Activated CD8-positive, alpha-beta memory T cell treated with anti-CD3 and anti-CD28 coated beads for 48 hours (primary cell): ENCODE measurements around the gene GLRA2.

Experiments used
- DNase-seq, 3 experiments: peaks; one replicate each; pipeline ENCODE4 v3.0.0-alpha.2; 2020; ENCODE audit warnings: low read depth in 2 of 3, low spot score in 2 of 3

GLRA2 gene

DNA sequence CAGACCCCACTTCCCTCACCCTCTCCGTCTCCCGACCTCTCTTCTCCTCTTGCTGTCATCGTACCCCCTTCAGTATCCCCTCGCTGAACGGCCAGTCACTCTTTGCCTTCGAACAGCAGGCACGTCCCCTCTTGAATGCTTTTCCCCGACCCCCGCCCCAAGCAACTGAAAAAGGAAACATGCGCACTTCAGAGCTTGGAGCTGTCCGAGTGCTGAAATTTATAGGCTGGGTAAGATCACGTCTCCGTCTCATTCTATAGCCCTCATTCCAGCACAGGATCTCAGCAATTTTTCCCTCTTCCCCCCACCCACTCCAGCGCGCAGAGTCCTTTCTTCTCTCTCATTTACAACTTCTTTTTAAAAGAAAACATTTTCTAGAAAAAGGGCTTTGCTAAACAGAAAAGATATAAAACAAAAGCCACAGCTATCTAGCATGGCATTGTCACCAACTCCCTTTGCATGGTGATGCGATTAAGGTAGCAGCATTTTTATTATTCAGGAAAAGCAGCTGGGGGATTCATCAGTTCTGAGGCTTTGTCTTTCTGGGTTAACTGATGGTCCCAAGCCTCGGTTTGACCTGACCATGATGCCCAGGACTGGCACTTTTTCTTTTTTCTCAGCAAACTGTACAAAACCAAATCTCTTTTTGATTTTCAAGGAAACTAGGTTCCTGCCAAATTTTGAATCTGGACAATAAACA, at the start of gene GLRA2:
TSS of gene GLRA2 (plus strand) at position 247 of the 700 bp plus-strand sequence. CDS start 522 bp downstream, outside the sequence.
- DNase-seq: no peak

DNA sequence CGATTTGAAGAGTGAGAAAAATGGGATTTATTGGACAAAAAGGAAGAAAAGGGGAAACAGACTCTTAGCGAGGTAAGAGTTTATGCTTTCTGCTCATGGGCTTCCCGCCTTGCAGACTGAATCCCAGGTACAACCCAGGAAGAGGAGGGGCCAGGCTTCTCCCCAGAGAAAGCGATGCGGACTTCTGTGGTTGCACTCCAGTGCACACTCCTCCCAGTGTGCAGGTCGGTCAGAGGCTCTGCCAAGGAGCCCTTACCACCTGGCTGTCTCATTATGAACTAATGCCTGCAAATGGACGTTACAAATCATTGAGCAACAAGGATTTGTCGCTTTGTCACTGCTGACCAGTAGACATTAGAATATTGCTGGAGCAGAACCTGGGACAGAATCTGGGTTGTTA, 39.9 kb upstream of the GLRA2 start:
- no peak for DNase-seq

DNA sequence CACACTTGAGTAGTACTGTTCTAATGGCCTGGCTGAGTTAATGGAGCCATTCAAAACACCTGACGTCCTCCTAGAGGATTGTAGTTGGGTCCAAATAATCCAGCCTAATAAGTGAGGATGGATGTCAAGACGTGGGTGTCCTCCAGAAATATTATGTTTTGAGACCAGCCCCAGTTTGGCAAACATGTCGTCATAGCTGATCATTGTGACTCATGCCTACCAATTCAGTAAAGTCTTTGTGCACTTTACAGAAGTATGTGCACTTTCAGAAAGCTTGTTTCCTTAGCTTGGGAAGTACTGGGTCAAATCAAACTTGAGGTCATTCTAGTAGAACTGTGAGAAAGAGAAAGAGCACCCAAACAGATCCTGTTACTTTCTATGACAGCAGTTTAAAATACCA, 37.6 kb upstream of the GLRA2 start:
- DNase-seq: no peak

DNA sequence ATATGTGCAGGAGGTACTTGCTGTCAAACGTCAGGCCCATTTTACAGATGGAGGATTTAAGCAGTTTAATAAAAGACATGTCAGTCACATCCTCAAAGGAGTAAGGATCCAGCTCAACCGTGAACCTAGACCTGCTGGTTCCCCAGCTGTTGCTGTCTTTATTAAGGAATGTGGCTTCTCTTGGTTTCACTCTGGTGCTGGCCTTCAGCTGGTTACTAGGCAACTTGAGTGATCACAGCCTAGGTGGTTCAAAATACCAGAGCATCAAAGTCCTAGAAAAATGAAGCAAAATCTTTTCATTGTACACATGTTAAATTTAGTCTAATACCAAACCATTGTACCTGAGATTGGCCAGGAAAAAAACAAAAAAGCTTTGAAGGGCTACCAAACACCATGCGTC, 32.7 kb upstream of the GLRA2 start:
- no peak for DNase-seq

DNA sequence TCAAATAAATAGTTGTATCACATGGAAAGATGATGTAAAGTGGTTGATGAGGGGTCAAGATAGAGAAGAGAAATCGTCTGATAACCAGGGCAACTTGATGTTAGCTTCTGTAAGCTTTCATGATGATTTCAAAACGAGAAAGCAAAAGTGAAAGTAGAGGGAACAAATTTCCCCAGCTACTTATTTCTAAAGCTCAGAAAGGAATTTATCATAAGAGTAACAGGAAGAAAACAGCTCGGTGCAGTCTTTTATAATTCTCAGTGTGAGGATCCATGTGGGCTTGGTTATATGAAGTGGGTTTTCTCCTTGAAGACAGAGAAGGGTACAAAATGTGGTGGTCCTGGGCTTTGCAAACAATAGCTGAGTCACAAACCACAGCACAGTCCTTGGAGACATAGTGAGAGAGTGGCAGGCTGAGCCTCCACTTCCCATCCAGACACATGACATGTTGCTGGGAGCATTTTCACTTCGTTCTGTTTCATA, 32.1 kb upstream of the GLRA2 start:
- DNase-seq: no peak

DNA sequence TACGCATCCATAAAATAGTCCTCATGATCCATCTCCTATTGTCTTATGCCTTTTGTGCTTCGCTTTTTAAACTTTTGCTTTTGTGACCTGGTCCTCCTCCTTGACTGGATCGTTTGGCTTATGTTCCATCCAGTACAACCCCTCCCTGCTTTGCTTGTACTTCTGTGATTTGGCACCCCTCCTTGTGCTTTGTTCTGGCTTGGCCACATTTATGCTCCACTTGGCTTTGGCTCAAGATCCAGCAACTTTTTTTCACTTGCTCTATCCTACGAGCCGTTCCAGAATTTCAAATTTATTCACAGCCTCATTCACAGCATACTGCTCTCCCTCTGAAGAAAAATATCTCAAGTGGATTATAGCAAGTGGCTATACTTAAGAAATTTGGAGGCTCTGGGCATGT, 28.0 kb upstream of the GLRA2 start:
- DNase-seq: no peak

DNA sequence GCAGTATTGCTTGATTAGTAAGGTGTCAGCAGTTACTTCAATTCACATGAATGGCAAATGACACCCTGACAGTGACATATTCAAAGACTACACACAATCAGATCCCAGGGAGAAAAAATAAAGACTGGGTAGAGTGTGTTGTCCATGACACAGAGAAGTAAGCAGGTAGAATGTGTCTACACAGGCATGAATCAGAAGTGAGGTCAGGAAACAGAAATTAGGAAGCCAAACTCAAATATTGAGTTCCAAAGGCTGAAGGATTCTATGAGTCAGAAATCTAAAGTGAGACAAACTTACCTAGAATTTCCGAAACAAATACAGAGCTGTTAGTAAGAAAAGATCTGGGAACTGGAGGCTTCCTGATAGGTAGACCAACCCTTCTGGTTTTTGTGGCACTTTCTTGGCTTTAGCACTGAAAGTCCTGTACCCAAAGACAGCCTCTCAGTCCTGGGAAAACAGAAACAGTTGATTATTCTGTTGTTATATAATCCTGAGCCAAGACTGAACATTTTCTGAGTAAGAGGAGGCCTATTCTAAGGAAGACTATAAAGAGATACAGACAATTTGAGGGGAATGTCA, 24.3 kb upstream of the GLRA2 start:
- no peak for DNase-seq

DNA sequence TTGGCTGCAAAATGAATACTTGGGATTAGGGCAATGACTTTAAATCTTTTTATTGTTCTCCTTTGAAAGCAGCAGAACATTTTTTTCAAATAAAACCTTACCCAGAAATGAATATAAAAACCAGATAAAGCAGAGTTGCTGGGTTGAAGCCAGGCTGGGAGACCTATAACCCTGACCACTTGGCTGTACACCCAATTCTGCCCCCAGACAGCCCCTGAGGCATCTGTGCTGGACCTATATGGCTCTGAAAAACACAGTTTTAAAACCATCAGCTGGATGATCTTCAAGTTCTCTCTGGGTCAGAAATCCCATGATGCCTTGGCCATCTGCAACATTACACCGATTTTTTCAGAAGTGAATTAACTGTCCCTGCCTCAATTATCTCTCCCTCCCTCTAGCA, 23.7 kb upstream of the GLRA2 start:
- no peak for DNase-seq

DNA sequence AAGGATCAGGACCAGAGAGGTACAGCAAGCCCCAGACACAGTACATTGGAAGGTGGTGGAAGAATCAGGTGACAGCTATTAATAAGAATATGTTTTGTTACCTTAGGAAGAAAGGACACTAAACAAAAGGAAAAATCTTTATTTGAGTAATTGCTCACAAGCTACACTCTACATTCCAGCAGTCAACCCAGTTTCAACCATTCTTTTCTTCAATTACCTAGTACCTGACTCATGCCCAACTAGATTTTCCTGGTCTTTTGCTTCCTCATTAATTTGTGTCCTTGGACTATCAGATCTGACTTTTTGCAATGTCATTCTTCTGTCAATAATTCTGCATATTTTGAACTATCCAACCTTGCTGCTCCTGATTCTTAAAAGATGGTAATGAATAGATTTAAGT, 22.5 kb upstream of the GLRA2 start:
- no peak for DNase-seq

DNA sequence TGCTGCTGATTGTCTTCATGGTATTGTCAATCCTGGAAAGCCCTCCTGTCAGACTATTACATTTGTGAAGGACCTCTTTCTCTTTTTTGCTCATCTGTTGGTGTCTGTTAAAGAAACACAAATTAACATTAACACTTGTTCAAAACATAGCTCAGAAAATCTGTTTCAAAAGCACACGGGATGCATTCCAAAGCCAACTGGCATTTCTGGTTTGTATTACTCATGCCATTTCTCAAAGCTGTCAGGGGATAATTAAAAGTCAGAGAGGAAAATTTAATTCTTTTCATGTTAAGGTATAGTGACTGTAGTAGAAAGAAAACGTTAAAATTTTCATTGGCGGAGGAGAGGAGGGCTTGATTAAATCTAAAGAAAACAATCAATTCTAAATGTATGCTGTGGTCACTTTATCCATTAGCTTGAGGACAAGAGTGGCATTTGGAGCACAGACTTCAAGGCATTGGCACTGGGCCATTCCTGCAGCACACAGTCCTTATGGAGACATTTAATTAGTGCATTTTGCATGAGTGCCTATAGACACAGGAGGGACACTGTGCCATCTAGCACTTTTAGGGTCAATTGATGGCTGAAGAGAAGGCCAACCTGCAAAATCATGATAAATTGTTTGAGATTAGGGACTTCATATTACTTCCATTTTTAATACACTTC, 21.2 kb upstream of the GLRA2 start:
- DNase-seq: no peak

DNA sequence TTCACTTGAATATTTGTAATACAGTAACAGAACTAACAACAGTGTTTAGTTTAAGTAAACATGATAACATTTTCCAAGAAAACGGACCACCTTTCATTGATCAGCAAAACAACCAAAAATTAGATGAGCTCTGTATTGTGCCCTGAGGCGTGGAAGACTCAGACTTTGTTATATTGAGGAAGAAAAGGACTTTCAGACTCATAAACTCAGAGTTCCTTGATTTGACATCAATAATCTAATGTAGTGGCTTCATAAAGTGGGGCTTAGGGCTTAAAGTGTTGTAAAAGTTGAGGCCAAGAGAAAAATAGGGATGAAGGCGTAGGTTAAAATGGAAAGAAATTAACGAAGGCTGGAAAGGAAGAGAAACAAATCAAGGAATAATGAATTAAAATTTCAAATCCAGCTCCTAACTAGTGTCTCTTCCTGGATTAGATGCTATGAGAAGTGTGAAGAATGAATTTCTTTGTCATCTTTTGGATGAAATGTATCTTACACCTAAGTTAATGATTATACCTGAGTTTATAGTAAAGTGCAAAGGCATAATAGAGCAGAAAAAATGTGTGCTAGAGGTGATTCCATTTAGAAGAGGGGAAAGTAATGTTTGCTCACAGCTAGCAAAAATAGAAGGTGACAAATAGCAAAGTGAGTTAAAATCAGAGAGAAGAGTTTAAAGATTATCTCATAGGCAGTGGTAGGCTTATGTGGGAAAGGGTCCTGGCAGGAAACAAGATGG, 19.8 kb upstream of the GLRA2 start:
- DNase-seq: no peak

DNA sequence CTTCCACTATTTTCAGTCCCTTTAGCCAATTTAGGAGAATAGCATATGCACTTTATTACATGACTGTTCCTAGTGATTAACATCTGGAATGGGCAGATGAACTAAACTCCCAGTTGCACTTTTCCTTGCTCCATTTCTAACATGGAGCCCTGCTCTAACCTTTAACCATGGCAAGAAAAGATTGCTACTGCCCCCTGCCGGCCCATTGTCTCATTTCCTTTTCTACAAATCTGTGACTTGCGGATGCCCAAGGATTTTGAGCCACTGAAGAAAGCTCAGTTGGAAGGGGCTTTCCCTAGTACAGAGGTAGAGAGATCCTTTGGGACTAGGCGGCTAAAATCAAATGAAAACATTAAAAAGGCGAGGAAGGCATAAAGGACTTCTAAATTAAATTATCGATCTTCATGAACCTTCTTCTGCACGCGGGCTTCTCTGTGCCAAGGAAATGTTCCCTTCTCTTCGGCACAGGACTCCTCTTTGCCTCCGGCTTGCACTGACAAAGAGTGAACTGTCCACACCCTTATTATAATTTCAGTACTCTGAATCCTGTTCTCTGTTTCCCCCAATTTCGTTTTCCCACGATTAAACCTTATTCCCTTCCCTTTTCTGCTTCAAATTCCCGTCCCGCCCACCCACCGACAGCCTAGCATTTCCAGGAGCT, 577 bp upstream of the GLRA2 start:
- DNase-seq: peak; percentile 3 to 28 (median 21)

DNA sequence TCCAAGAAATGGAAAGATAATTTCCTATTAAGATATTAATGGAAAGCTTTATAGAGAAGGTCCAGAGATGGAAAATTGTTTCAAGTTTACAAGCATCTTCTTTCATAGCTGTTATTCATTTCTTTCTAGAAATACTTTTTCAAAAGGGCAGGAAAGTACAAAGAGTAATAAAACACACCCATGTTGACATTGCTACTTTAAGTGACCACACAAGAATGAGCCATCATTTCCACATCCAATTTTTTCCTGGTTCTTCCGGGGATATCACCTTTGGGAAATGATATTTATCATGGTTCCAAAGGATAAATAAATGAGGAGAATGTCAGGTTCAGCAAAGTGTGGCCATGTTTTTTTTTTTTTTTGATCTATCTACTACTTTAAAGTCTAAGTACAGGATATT, 4.5 kb downstream of the GLRA2 start:
- no peak for DNase-seq

DNA sequence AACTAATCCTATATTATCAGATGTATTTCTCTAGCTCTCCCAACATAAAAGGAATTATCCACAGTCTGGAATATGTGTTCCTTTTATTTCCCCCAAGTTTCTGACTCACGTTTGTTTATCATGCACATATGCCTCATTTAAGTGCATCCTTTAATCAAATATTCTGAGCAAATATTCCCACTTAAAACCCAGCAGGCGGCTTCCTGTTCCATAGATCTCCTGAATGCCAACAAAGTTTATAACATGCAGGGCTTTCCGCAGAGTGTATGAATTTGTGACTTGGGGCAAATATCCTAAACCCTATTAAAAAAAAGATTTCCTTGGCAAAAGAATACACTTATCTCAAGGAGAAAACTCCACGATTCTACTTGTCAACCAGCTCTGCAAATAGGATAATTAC, 16.9 kb downstream of the GLRA2 start:
- no peak for DNase-seq

DNA sequence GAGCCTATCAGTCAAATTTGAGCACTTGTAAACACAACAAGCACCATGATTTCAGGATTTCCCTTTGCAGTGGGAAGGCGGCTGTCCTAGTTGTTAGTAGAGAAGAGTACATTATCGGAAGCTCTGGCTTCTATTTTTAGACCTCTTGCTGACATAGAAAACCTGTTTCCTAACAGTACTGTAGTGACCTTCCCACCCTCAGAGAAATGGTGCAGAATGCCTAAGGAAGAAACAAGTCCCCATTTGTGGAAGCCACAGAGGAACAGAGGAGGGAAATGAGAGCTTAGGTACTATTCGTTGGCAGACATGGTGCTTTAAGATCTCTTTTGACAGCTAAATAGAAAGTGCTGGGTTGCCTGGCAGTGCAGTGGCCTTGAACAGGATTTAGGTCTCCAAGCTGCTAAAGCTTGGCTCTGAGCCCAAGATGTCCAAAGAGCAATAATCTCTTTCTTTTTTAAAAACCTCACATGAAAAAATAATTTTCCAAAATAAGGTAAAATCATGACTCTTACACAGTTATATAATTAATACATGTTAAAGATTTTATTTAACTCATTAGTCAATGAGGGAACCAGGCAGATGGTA, 24.9 kb downstream of the GLRA2 start:
- DNase-seq: no peak

DNA sequence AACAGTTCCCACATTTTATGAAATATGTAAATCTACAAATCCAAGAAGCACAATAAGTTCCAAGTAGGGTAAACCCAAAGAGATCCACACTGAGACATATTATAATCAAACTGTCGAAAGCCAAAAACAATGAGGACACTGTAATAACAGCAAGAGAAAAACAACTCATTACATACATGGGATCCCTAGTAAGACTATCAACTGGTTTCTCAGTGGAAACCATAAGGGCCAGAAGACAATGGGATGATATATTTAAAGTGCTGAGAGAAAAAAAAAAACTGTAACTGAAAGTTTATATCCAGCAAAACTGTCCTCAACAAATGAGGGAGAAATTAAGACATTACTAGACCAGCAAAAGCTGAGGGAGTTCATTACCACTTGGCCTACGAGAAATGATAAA, 34.7 kb downstream of the GLRA2 start:
- no peak for DNase-seq

DNA sequence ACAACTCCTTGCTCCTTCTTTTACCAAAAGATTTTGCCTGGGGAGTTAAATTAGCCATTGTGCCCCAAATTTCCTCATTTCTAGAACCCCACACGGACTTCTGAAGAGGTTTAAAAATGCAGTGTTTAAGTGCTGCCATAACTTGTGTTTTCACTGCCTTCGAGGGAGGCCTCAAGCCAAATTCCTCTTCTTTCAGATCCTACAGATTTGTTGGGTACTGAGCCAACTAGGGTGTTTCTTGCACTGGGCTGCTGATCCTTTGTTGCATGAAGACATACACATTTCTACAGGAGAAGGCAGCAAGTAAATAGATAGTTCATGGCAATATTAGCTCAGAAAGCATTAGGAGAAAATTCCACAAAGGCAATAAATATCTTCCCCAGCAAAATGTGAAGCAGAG, 43.8 kb downstream of the GLRA2 start:
- DNase-seq: no peak

DNA sequence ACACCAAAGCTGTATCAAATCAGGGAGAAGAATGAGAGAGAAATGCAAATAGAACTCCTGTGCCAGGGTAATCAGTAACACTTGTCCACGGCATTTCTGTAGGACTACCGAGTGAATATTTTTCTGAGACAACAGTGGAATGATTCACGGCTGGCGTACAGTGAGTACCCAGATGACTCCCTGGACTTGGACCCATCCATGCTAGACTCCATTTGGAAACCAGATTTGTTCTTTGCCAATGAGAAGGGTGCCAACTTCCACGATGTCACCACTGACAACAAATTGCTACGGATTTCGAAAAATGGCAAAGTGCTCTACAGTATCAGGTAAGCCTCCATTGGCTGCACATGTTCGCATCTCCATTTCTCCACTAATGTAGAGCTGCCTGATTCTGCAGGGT, 51.7 kb downstream of the GLRA2 start:
- DNase-seq: no peak

DNA sequence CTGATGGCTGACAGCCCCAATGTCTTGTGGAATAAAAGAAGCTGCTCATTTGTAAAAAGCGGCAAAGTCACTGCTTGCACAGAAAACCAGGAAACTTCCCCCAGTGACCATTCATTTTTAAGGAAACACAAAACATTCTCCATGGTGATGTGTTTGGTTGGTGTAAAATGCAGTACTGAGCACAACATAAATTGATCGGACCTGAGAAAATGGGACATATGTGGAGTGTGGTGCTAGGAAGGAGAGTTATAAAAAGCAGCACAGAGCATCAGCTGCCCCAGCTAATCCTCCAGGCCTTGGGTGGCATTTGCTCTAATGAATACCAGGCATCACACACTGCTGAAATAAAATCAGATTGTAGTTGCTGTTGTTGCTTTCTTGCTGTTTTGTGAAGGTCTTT, 55.2 kb downstream of the GLRA2 start:
- DNase-seq: no peak

DNA sequence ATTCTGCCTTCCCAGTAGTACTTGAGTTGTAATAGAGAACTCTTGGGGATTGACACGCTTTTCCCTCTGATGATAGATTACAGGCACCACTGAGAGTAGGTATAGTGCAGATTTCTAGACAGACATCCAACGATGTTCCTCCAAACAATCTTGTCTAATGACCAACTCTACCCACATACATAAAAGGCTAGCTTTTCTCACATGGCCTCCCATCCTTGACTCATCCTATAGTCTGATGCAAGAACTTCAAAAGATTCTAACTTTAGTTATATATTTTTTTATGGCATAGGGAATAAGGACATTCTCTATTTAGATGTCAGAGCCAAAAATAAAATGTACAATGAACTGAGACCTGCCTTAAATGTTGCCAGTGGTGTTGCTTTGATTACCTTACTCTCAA, 60.9 kb downstream of the GLRA2 start:
- no peak for DNase-seq
